ENCODE measurements around the gene PCDHGA11.
"Not testable (repeated sequence)": the region's sequence is repeated elsewhere in the genome, so short reads cannot be mapped to it uniquely, and the experiment has no call there.

Gene PCDHGA11

GRCh38 chr5:141432308-141432707 is 11.5 kb downstream of the PCDHGA11 start:
- H3K27ac ChIP-seq (ENCODE audit: insufficient read depth, low read depth, low read length, poor library complexity, severe bottlenecking); H3K4me3 ChIP-seq (ENCODE audit: insufficient read depth, low read depth, low read length); H3K27me3 ChIP-seq (ENCODE audit: control insufficient read depth, insufficient read depth, low read length, poor library complexity, severe bottlenecking); H3K4me1 ChIP-seq (ENCODE audit: control insufficient read depth, insufficient read depth, low read length): not testable (repeated sequence)
- Histone ChIP-seq H3K9me3 (ENCODE audit: control insufficient read depth, low read length) (peaks cover 16% of the 10 kb centered on the region), H3K36me3 (ENCODE audit: control insufficient read depth, insufficient read depth, low read length) (peaks cover 31% of the 10 kb centered on the region)
- WGBS, 2 experiments: 97 to 98% methylated on average over 38 of the region's 38 CpGs

- not testable (repeated sequence) for H3K27ac ChIP-seq (ENCODE audit: insufficient read depth, low read depth, low read length, poor library complexity, severe bottlenecking); H3K4me3 ChIP-seq (ENCODE audit: insufficient read depth, low read depth, low read length); H3K4me1 ChIP-seq (ENCODE audit: control insufficient read depth, insufficient read depth, low read length); H3K27me3 ChIP-seq (ENCODE audit: control insufficient read depth, insufficient read depth, low read length, poor library complexity, severe bottlenecking)
- 94 to 95% methylated on average over 29 of the region's 29 CpGs for WGBS, 2 experiments
- H3K9me3 ChIP-seq (ENCODE audit: control insufficient read depth, low read length): peaks cover 15% of the 10 kb centered on the region
- peaks cover 27% of the 10 kb centered on the region for H3K36me3 ChIP-seq (ENCODE audit: control insufficient read depth, insufficient read depth, low read length)
Observed at GRCh38 chr5:141432726-141433125, 11.9 kb downstream of the PCDHGA11 start.

- WGBS, 2 experiments: 92 to 95% methylated on average over 2 of the region's 2 CpGs
- H3K9me3 ChIP-seq (ENCODE audit: control insufficient read depth, low read length): peaks cover 15% of the 10 kb centered on the region
- H3K27me3 ChIP-seq (ENCODE audit: control insufficient read depth, insufficient read depth, low read length, poor library complexity, severe bottlenecking): no peaks in the 10 kb centered on the region
- no peak overlapping the region for H3K27ac ChIP-seq (ENCODE audit: insufficient read depth, low read depth, low read length, poor library complexity, severe bottlenecking)
- H3K36me3 ChIP-seq (ENCODE audit: control insufficient read depth, insufficient read depth, low read length): peaks cover 21% of the 10 kb centered on the region
- H3K4me1 ChIP-seq (ENCODE audit: control insufficient read depth, insufficient read depth, low read length): no peaks in the 10 kb centered on the region
- H3K4me3 ChIP-seq (ENCODE audit: insufficient read depth, low read depth, low read length): no peak overlapping the region
Observed at GRCh38 chr5:141434006-141434405, 13.2 kb downstream of the PCDHGA11 start.

GRCh38 chr5:141437221-141437620 is 16.4 kb downstream of the PCDHGA11 start:
- WGBS, 2 experiments: 85 to 100% methylated on average over 1 to 2 of the region's 2 CpGs
- H3K4me3 ChIP-seq (ENCODE audit: insufficient read depth, low read depth, low read length): no peak overlapping the region
- H3K27me3 ChIP-seq (ENCODE audit: control insufficient read depth, insufficient read depth, low read length, poor library complexity, severe bottlenecking): no peaks in the 10 kb centered on the region
- H3K36me3 ChIP-seq (ENCODE audit: control insufficient read depth, insufficient read depth, low read length): peaks cover 5% of the 10 kb centered on the region
- no peak overlapping the region for H3K27ac ChIP-seq (ENCODE audit: insufficient read depth, low read depth, low read length, poor library complexity, severe bottlenecking)
- H3K9me3 ChIP-seq (ENCODE audit: control insufficient read depth, low read length): peaks cover 4% of the 10 kb centered on the region
- no peaks in the 10 kb centered on the region for H3K4me1 ChIP-seq (ENCODE audit: control insufficient read depth, insufficient read depth, low read length)

DNA sequence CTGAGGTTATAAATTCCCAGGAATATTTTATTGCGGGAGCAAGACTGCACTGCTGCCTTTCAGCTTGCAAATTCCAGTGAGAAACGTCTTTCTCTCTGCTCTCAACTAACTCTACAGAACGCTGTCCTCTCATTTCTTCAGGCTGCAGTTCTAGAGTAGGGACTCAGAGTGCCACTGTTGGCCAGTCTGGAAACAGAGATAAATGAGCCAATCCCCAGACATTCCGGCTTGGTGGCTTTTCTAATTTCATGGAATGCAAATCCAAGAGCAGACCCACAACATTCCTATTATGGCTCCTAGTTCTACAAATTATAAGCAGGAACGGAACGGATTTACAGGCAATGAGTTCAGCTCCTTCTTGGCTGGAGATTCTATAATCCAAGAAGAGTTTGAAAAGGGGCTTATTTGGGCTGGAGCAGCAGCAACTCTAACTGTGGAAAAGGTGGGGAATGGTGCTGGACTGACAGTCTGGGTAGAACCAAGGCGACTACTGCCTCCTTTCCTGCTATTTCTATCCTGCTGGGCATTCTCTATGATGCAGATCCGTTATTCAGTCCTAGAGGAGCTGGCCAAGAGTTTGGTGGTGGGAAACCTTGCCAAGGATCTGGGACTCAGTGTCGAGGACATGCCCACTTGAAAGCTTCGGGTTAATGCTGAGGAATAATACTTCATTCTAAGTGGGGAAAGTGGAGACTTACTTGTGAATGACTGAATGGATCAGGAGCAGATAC is 18.7 kb downstream of the PCDHGA11 start:
- Histone ChIP-seq H3K9me3 (ENCODE audit: control insufficient read depth, low read length) (peaks cover 2% of the 10 kb centered on the region), H3K27me3 (ENCODE audit: control insufficient read depth, insufficient read depth, low read length, poor library complexity, severe bottlenecking) (no peaks in the 10 kb centered on the region), H3K27ac (ENCODE audit: insufficient read depth, low read depth, low read length, poor library complexity, severe bottlenecking) (no peak overlapping the region), H3K36me3 (ENCODE audit: control insufficient read depth, insufficient read depth, low read length) (peaks cover 4% of the 10 kb centered on the region), H3K4me3 (ENCODE audit: insufficient read depth, low read depth, low read length) (no peak overlapping the region), H3K4me1 (ENCODE audit: control insufficient read depth, insufficient read depth, low read length) (no peaks in the 10 kb centered on the region)
- 87 to 90% methylated on average over 10 of the region's 10 CpGs for WGBS, 2 experiments

- Histone ChIP-seq H3K4me1 (ENCODE audit: control insufficient read depth, insufficient read depth, low read length) (no peaks in the 10 kb centered on the region), H3K27me3 (ENCODE audit: control insufficient read depth, insufficient read depth, low read length, poor library complexity, severe bottlenecking) (no peaks in the 10 kb centered on the region), H3K36me3 (ENCODE audit: control insufficient read depth, insufficient read depth, low read length) (peaks cover 4% of the 10 kb centered on the region), H3K27ac (ENCODE audit: insufficient read depth, low read depth, low read length, poor library complexity, severe bottlenecking) (no peak overlapping the region), H3K9me3 (ENCODE audit: control insufficient read depth, low read length) (peaks cover under 1% of the 10 kb centered on the region), H3K4me3 (ENCODE audit: insufficient read depth, low read depth, low read length) (no peak overlapping the region)
- WGBS, 2 experiments: 93% methylated on average over 9 of the region's 9 CpGs
Observed at GRCh38 chr5:141440341-141440740, 19.5 kb downstream of the PCDHGA11 start.

GRCh38 chr5:141441571-141442170 is 20.8 kb downstream of the PCDHGA11 start:
- no peaks in the 10 kb centered on the region for H3K27me3 ChIP-seq (ENCODE audit: control insufficient read depth, insufficient read depth, low read length, poor library complexity, severe bottlenecking)
- WGBS, 2 experiments: 96 to 97% methylated on average over 50 of the region's 50 CpGs
- H3K4me1 ChIP-seq (ENCODE audit: control insufficient read depth, insufficient read depth, low read length): no peaks in the 10 kb centered on the region
- peaks cover 4% of the 10 kb centered on the region for H3K36me3 ChIP-seq (ENCODE audit: control insufficient read depth, insufficient read depth, low read length)
- H3K9me3 ChIP-seq (ENCODE audit: control insufficient read depth, low read length): no peaks in the 10 kb centered on the region
- no peak overlapping the region for H3K27ac ChIP-seq (ENCODE audit: insufficient read depth, low read depth, low read length, poor library complexity, severe bottlenecking)
- H3K4me3 ChIP-seq (ENCODE audit: insufficient read depth, low read depth, low read length): no peak overlapping the region

- Histone ChIP-seq H3K4me3 (ENCODE audit: insufficient read depth, low read depth, low read length) (no peak overlapping the region), H3K36me3 (ENCODE audit: control insufficient read depth, insufficient read depth, low read length) (no peaks in the 10 kb centered on the region), H3K27me3 (ENCODE audit: control insufficient read depth, insufficient read depth, low read length, poor library complexity, severe bottlenecking) (no peaks in the 10 kb centered on the region), H3K27ac (ENCODE audit: insufficient read depth, low read depth, low read length, poor library complexity, severe bottlenecking) (no peak overlapping the region), H3K9me3 (ENCODE audit: control insufficient read depth, low read length) (no peaks in the 10 kb centered on the region), H3K4me1 (ENCODE audit: control insufficient read depth, insufficient read depth, low read length) (no peaks in the 10 kb centered on the region)
- 95 to 96% methylated on average over 3 of the region's 3 CpGs for WGBS, 2 experiments
Observed at GRCh38 chr5:141465351-141465750, 44.5 kb downstream of the PCDHGA11 start.
